Measurements from ENCODE around the gene THSD4. TPM values are rescaled to one million over a fixed set of nuclear protein-coding genes. Genes with fewer than 3 reads are reported as not detected.

THSD4 gene
- total RNA-seq, 1 experiment from 2014 or later: 29.3 TPM

- no peak overlapping the region for H3K4me2 ChIP-seq
- H3K36me3 ChIP-seq (ENCODE audit: low read depth): no peaks in the 10 kb centered on the region
- POLR2A ChIA-PET (ENCODE audit: unreplicated experiment): no interaction called here
- H2AFZ ChIP-seq: no peak overlapping the region
- no TSS peak for BruUV-seq (replicated peaks)
- intact Hi-C loops (cut with micrococcal nuclease; ENCODE audit: unreplicated experiment): no loop called here
- no peaks in the 10 kb centered on the region for H3K9me3 ChIP-seq (ENCODE audit: insufficient read depth, low read depth)
- H4K20me1 ChIP-seq (ENCODE audit: insufficient read depth): no peaks in the 10 kb centered on the region
- H3K9me2 ChIP-seq (ENCODE audit: insufficient read depth): no peaks in the 10 kb centered on the region
- no peak overlapping the region for H3K27ac ChIP-seq
- H3K27me3 ChIP-seq (ENCODE audit: insufficient read depth, low read depth): no peaks in the 10 kb centered on the region
- no peaks in the 10 kb centered on the region for H3K4me1 ChIP-seq (replicated peaks; ENCODE audit: insufficient read depth)
- CTCF ChIA-PET: no interaction called here
- no peak for TF ChIP-seq CTCF (conservative IDR thresholded peaks at IDR 0.05)
- TF ChIP-seq EZH2 (IDR thresholded peaks at IDR 0.05; ENCODE audit: low read depth): no peak
- no peaks in the 10 kb centered on the region for H3K79me2 ChIP-seq (ENCODE audit: low read depth)
- H3K4me3 ChIP-seq: no peak overlapping the region
- DNase-seq: no peak
- no peaks in the 10 kb centered on the region for H3F3A ChIP-seq (ENCODE audit: insufficient read depth, low read depth)
Observed at GRCh38 chr15:71379893-71380292, 264.6 kb downstream of the THSD4 start.

- Histone ChIP-seq H3K27ac (no peak overlapping the region), H4K20me1 (ENCODE audit: insufficient read depth) (no peaks in the 10 kb centered on the region), H3K36me3 (ENCODE audit: low read depth) (no peaks in the 10 kb centered on the region), H2AFZ (no peak overlapping the region), H3F3A (ENCODE audit: insufficient read depth, low read depth) (no peaks in the 10 kb centered on the region), H3K9me3 (ENCODE audit: insufficient read depth, low read depth) (no peaks in the 10 kb centered on the region), H3K4me3 (no peak overlapping the region), H3K79me2 (ENCODE audit: low read depth) (no peaks in the 10 kb centered on the region), H3K9me2 (ENCODE audit: insufficient read depth) (no peaks in the 10 kb centered on the region), H3K27me3 (ENCODE audit: insufficient read depth, low read depth) (no peaks in the 10 kb centered on the region), H3K4me1 (replicated peaks; ENCODE audit: insufficient read depth) (no peaks in the 10 kb centered on the region), H3K4me2 (no peak overlapping the region)
- POLR2A ChIA-PET (ENCODE audit: unreplicated experiment): no interaction called here
- no TSS peak for BruUV-seq (replicated peaks)
- no peak for DNase-seq
- intact Hi-C loops (cut with micrococcal nuclease; ENCODE audit: unreplicated experiment): no loop called here
- no peak for TF ChIP-seq EZH2 (IDR thresholded peaks at IDR 0.05; ENCODE audit: low read depth)
- no peak for TF ChIP-seq CTCF (conservative IDR thresholded peaks at IDR 0.05)
- CTCF ChIA-PET: interaction anchor here (0.6 kb wide), 1 partner anchor 818 kb away, joined by 3 read pairs; no protein-coding TSS in a partner anchor
Observed at GRCh38 chr15:71380345-71380744, 265.1 kb downstream of the THSD4 start.

- H2AFZ ChIP-seq: no peak overlapping the region
- no peaks in the 10 kb centered on the region for H3K4me1 ChIP-seq (replicated peaks; ENCODE audit: insufficient read depth)
- no peaks in the 10 kb centered on the region for H4K20me1 ChIP-seq (ENCODE audit: insufficient read depth)
- no peak overlapping the region for H3K4me2 ChIP-seq
- H3K9me2 ChIP-seq (ENCODE audit: insufficient read depth): no peaks in the 10 kb centered on the region
- no peak overlapping the region for H3K4me3 ChIP-seq
- intact Hi-C loops (cut with micrococcal nuclease; ENCODE audit: unreplicated experiment): no loop called here
- TF ChIP-seq EZH2 (IDR thresholded peaks at IDR 0.05; ENCODE audit: low read depth) (no peak), CTCF (conservative IDR thresholded peaks at IDR 0.05) (no peak)
- no peaks in the 10 kb centered on the region for H3F3A ChIP-seq (ENCODE audit: insufficient read depth, low read depth)
- H3K36me3 ChIP-seq (ENCODE audit: low read depth): no peaks in the 10 kb centered on the region
- H3K79me2 ChIP-seq (ENCODE audit: low read depth): no peaks in the 10 kb centered on the region
- DNase-seq: no peak
- no TSS peak for BruUV-seq (replicated peaks)
- CTCF ChIA-PET: no interaction called here
- H3K27ac ChIP-seq: no peak overlapping the region
- H3K27me3 ChIP-seq (ENCODE audit: insufficient read depth, low read depth): no peaks in the 10 kb centered on the region
- H3K9me3 ChIP-seq (ENCODE audit: insufficient read depth, low read depth): no peaks in the 10 kb centered on the region
- POLR2A ChIA-PET (ENCODE audit: unreplicated experiment): no interaction called here
Observed at GRCh38 chr15:71384501-71384900, 269.2 kb downstream of the THSD4 start.
